DND-41 (cell line): ENCODE results near the gene PPP1R12C.

Experiments
- ATAC-seq: fragments of 200-7000 bp; cut with Tn5 transposase; 3 replicates; pipeline ENCODE4 v1.9.1; 2021; ENCODE audit warnings: low read depth; ENCODE audit not compliant: insufficient read depth
- DNase-seq: peaks from one replicate; pipeline ENCODE4 v3.0.0-alpha.2; 2020
- H2AFZ ChIP-seq: 2 replicates; pipeline ENCODE4 v1.6.0; 2012; ENCODE audit warnings: low read depth, low read length
- H3K27ac ChIP-seq: 2 replicates; pipeline ENCODE4 v1.5.1; 2012; ENCODE audit warnings: low read length, inconsistent platforms
- H3K27me3 ChIP-seq: fragments of 200-600 bp; sonication (generic); 2 replicates; pipeline ENCODE4 v1.6.0; 2012; ENCODE audit warnings: low read length, mild to moderate bottlenecking, inconsistent platforms; ENCODE audit not compliant: insufficient read depth, poor library complexity
- H3K36me3 ChIP-seq: 2 replicates; pipeline ENCODE4 v1.5.1; 2012; ENCODE audit warnings: low read length, inconsistent platforms; ENCODE audit not compliant: insufficient read depth
- H3K4me1 ChIP-seq: 2 replicates; pipeline ENCODE4 v1.5.1; 2012; ENCODE audit warnings: mild to moderate bottlenecking, low read length; ENCODE audit not compliant: insufficient read depth
- H3K4me2 ChIP-seq: 2 replicates; pipeline ENCODE4 v1.6.0; 2012; ENCODE audit warnings: mild to moderate bottlenecking, moderate library complexity, low read length, inconsistent platforms; ENCODE audit not compliant: insufficient read depth
- H3K4me3 ChIP-seq, 2 experiments: fragments of 200-600 bp in 1 of 2; shearing (Covaris generic) in 1 of 2; 2 replicates each; pipeline ENCODE4 v1.5.1; 2012 to 2016; ENCODE audit warnings: inconsistent platforms in 2 of 2, low read length in 2 of 2, mild to moderate bottlenecking in 2 of 2, low read depth in 1 of 2, moderate library complexity in 1 of 2
- H3K79me2 ChIP-seq: 2 replicates; pipeline ENCODE4 v1.6.0; 2012; ENCODE audit warnings: low read length, inconsistent platforms; ENCODE audit not compliant: insufficient read depth
- H3K9ac ChIP-seq: 2 replicates; pipeline ENCODE4 v1.6.0; 2012; ENCODE audit warnings: low read depth, mild to moderate bottlenecking, inconsistent platforms, low read length, moderate library complexity
- H3K9me3 ChIP-seq: 2 replicates; pipeline ENCODE4 v1.5.1; 2012; ENCODE audit warnings: low read length, moderate library complexity, mild to moderate bottlenecking, inconsistent platforms; ENCODE audit not compliant: insufficient read depth, severe bottlenecking
- H4K20me1 ChIP-seq: 2 replicates; pipeline ENCODE4 v1.6.0; 2012; ENCODE audit warnings: low read length; ENCODE audit not compliant: insufficient read depth
- CTCF ChIP-seq: IDR thresholded peaks from 2 replicates; pipeline ENCODE4 v1.5.1; 2012; ENCODE audit warnings: borderline replicate concordance, low read length, moderate library complexity, mild to moderate bottlenecking; ENCODE audit not compliant: poor library complexity, severe bottlenecking; ENCODE audit errors: extremely low read depth
- EZH2 ChIP-seq: IDR thresholded peaks from 3 replicates; pipeline ENCODE4 v1.6.1; 2012; ENCODE audit warnings: borderline replicate concordance, low read depth, mild to moderate bottlenecking, moderate library complexity, low read length, inconsistent platforms; ENCODE audit not compliant: severe bottlenecking

Gene PPP1R12C

GRCh38 chr19:55136399-55137102 is 19.1 kb upstream of the PPP1R12C start:
- no peaks in the 10 kb centered on the region for H3K36me3 ChIP-seq
- H3K79me2 ChIP-seq: no peaks in the 10 kb centered on the region
- H3K4me1 ChIP-seq: no peaks in the 10 kb centered on the region
- 0 out of 2 replicates have a peak, but pooled peaks cover 3% of the 10 kb centered on the region for H4K20me1 ChIP-seq
- H2AFZ ChIP-seq: no peak overlapping the region
- H3K9ac ChIP-seq: no peak overlapping the region
- H3K4me2 ChIP-seq: no peak overlapping the region
- H3K4me3 ChIP-seq: no peak overlapping the region
- H3K9me3 ChIP-seq: no peaks in the 10 kb centered on the region
- TF ChIP-seq CTCF (no peak), EZH2 (no peak)
- ATAC-seq (no peak), DNase-seq (no peak)
- H3K27ac ChIP-seq: no peak overlapping the region
- peaks cover 3% of the 10 kb centered on the region for H3K27me3 ChIP-seq

DNA sequence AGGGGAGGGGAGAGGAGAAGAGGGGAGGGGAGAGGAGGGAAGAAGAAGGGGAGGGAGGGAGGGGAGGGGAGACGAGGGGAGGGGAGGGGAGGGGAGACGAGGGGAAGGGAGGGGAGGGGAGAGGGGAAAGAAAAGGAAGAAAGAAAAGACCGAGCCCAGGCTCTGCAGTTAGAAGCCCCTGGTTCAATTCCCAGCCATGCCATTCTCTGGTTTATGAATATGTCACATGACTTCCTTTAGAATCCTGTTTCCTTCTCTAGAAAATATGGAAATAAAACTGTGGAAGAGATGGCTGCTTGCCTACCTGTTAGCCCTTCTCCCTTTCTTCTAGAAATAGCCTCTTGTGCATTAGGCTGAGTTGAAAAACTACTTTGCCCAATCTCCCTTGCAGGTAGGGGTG is 17.3 kb upstream of the PPP1R12C start:
- no peak overlapping the region for H2AFZ ChIP-seq
- H3K27me3 ChIP-seq: peaks cover 3% of the 10 kb centered on the region
- no peaks in the 10 kb centered on the region for H4K20me1 ChIP-seq
- ATAC-seq: no peak
- DNase-seq: no peak
- H3K27ac ChIP-seq: no peak overlapping the region
- TF ChIP-seq EZH2 (no peak), CTCF (no peak)
- H3K36me3 ChIP-seq: no peaks in the 10 kb centered on the region
- no peaks in the 10 kb centered on the region for H3K9me3 ChIP-seq
- H3K4me3 ChIP-seq: no peak overlapping the region
- no peak overlapping the region for H3K9ac ChIP-seq
- H3K79me2 ChIP-seq: no peaks in the 10 kb centered on the region
- H3K4me2 ChIP-seq: no peak overlapping the region
- no peaks in the 10 kb centered on the region for H3K4me1 ChIP-seq

DNA sequence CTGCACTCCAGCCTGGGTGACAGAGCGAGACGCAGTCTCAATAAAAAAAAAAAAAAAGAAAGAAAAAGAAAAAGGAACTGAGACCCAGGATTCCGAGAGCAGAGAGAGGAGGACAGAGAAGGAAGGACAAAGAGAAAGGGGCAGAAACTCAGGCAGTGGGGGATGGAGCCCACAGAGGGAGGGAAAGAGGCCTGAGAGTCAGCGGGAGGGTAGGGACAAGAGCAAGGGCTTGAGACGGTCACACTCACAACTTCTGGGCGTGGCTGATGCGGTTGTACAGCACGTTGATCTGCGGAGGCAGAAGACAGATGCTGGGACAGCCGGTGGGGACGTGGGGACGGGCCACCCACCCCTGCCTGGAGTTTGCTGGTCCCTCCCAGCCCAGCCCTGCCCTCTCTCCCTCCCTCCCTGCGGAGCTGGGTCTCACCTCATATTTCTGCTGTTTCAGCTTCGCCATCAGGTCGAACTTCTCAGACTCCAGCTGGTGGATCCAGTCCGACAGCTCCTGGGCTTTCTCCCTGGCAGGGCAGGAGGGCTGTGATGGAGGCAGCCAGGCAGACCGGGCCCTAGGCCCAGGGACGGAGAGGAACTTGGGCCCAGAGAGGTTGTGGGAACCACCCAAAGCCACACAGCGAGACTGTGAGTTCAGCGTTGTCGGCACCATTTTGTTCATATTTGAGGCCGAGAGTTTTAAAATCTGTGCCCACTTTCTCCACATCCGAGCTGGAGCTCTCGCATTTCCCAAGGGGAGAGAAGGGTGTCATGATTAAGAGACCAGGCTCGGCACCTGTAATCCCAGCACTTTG is 16.4 kb upstream of the PPP1R12C start:
- no peak overlapping the region for H3K9ac ChIP-seq
- peaks cover 3% of the 10 kb centered on the region for H3K27me3 ChIP-seq
- H3K4me1 ChIP-seq: no peaks in the 10 kb centered on the region
- no peak overlapping the region for H3K27ac ChIP-seq
- H3K79me2 ChIP-seq: no peaks in the 10 kb centered on the region
- H3K9me3 ChIP-seq: no peaks in the 10 kb centered on the region
- DNase-seq (no peak), ATAC-seq (no peak)
- no peaks in the 10 kb centered on the region for H3K36me3 ChIP-seq
- H3K4me2 ChIP-seq: no peak overlapping the region
- H2AFZ ChIP-seq: no peak overlapping the region
- no peak overlapping the region for H3K4me3 ChIP-seq
- no peaks in the 10 kb centered on the region for H4K20me1 ChIP-seq
- no peak for TF ChIP-seq CTCF
